GM12878 (cell line): Measurements from ENCODE around the gene TSTD2. TPM values are rescaled to one million over a fixed set of nuclear protein-coding genes. Genes with fewer than 3 reads are reported as not detected.

ENCODE experiments used
- ATAC-seq: fragments of 200-7000 bp; cut with Tn5 transposase; 3 replicates; pipeline ENCODE4 v1.9.1; 2020; ENCODE audit warnings: mild to moderate bottlenecking, moderate library complexity
- BruUV-seq: library from RNA; stranded (reverse); fragments of 400-500 nt; replicated peaks from 2 replicates; lab custom pipeline; 2021; lab: Mats Ljungman, UMichigan
- CTCF ChIA-PET: fragments of 300-600 bp; sonication (Branson Sonifier 250); formaldehyde crosslinking; extraction: SDS; loops from one replicate; lab custom pipeline; 2021; ENCODE audit warnings: inconsistent platforms; lab: Yijun Ruan, JAX
- POLR2A ChIA-PET: fragments of 350-600 bp; formaldehyde crosslinking; extraction: SDS; loops from one replicate; lab custom pipeline; 2021; ENCODE audit warnings: inconsistent platforms; lab: Charles Lee
- RAD21 ChIA-PET: fragments of 300-600 bp; sonication (Branson Sonifier 250); formaldehyde crosslinking; loops from one replicate; lab custom pipeline; 2023; ENCODE audit warnings: antibody characterized with exemption; ENCODE audit not compliant: unreplicated experiment; lab: Charles Lee
- SMC1A ChIA-PET: fragments of 300-600 bp; sonication (Branson Sonifier 250); formaldehyde crosslinking; loops from one replicate; lab custom pipeline; 2023; ENCODE audit not compliant: unreplicated experiment, uncharacterized antibody; lab: Charles Lee
- DNase-seq: peaks from one replicate; pipeline ENCODE4 v3.0.0-alpha.2; 2011; ENCODE audit warnings: low read depth, low spot score
- FAIRE-seq: peaks from 3 replicates; lab custom pipeline; 2011; peaks lifted over from hg19 to GRCh38; lab: Jason Lieb, UNC
- H2AFZ ChIP-seq: 2 replicates; pipeline ENCODE4 v1.6.0; 2011; ENCODE audit warnings: low read depth, low read length, control low read depth; ENCODE audit not compliant: control insufficient read depth
- H3K27ac ChIP-seq: 2 replicates; pipeline ENCODE4 v1.5.1; 2011; ENCODE audit warnings: control low read depth; ENCODE audit not compliant: control insufficient read depth, insufficient read depth
- H3K27me3 ChIP-seq, 2 experiments: replicated peaks in 1 of 2; 2 replicates each; pipeline versions ENCODE4 v1.6.0 to v1.6.1; 2011; ENCODE audit warnings: low read length in 1 of 2; ENCODE audit not compliant: control insufficient read depth in 2 of 2, insufficient read depth in 2 of 2
- H3K36me3 ChIP-seq, 2 experiments: 2 replicates each; pipeline ENCODE4 v1.5.1; 2011; ENCODE audit warnings: low read length in 1 of 2; ENCODE audit not compliant: control insufficient read depth in 2 of 2, insufficient read depth in 2 of 2
- H3K4me1 ChIP-seq: 2 replicates; pipeline ENCODE4 v1.6.1; 2011; ENCODE audit warnings: mild to moderate bottlenecking, low read length, moderate library complexity, mixed read lengths; ENCODE audit not compliant: control insufficient read depth, insufficient read depth
- H3K4me2 ChIP-seq: 2 replicates; pipeline ENCODE4 v1.6.0; 2011; ENCODE audit warnings: control low read depth; ENCODE audit not compliant: control insufficient read depth, insufficient read depth
- H3K4me3 ChIP-seq: fragments of 200-600 bp; sonication (generic); 2 replicates; pipeline ENCODE4 v1.5.1; 2016
- H3K79me2 ChIP-seq: 2 replicates; pipeline ENCODE4 v1.6.0; 2011; ENCODE audit warnings: low read length; ENCODE audit not compliant: control insufficient read depth, insufficient read depth
- H3K9ac ChIP-seq: 2 replicates; pipeline ENCODE4 v1.8.0; 2011; ENCODE audit warnings: low read length, control low read depth, mixed read lengths; ENCODE audit not compliant: control insufficient read depth, insufficient read depth
- H3K9me3 ChIP-seq: replicated peaks from 3 replicates; pipeline ENCODE4 v1.5.1; 2011; ENCODE audit warnings: mild to moderate bottlenecking, low read length; ENCODE audit not compliant: control insufficient read depth, insufficient read depth
- H4K20me1 ChIP-seq: 2 replicates; pipeline ENCODE4 v1.6.0; 2011; ENCODE audit not compliant: control insufficient read depth, insufficient read depth
- ATF2 ChIP-seq: IDR thresholded peaks from 2 replicates; pipeline ENCODE4 v1.6.1; 2012; ENCODE audit warnings: low read length, inconsistent platforms
- ATF3 ChIP-seq: IDR thresholded peaks from 2 replicates; pipeline ENCODE4 v1.6.1; 2011; ENCODE audit warnings: low read depth, mild to moderate bottlenecking, low read length, moderate library complexity, borderline replicate concordance; ENCODE audit errors: extremely low read depth
- CHD1 ChIP-seq: IDR thresholded peaks from 2 replicates; pipeline ENCODE4 v1.6.1; 2012; ENCODE audit warnings: low read depth, low read length, improper control_type of control experiment
- CREB1 ChIP-seq: IDR thresholded peaks from 2 replicates; pipeline ENCODE4 v1.6.1; 2012; ENCODE audit warnings: low read depth, mild to moderate bottlenecking, inconsistent platforms
- FOS ChIP-seq: IDR thresholded peaks from 3 replicates; pipeline ENCODE4 v1.6.1; 2011; ENCODE audit warnings: borderline replicate concordance; ENCODE audit not compliant: insufficient read length; ENCODE audit errors: extremely low read depth
- HCFC1 ChIP-seq: fragments of 150-350 bp; IDR thresholded peaks from 2 replicates; pipeline ENCODE4 v1.6.1; 2014; ENCODE audit warnings: low read length
- MTA3 ChIP-seq: IDR thresholded peaks from 2 replicates; pipeline ENCODE4 v1.6.1; 2012; ENCODE audit warnings: low read length, inconsistent platforms, borderline replicate concordance
- SPI1 ChIP-seq: IDR thresholded peaks from 2 replicates; pipeline ENCODE4 v1.6.1; 2011; ENCODE audit warnings: low read depth, mild to moderate bottlenecking, low read length, moderate library complexity, borderline replicate concordance; ENCODE audit not compliant: insufficient read depth
- YBX1 ChIP-seq: fragments of 450-650 bp; IDR thresholded peaks from 2 replicates; pipeline ENCODE4 v1.6.1; 2016; ENCODE audit warnings: antibody characterized with exemption
- ZBED1 ChIP-seq: IDR thresholded peaks from 2 replicates; pipeline ENCODE4 v1.6.1; 2016; ENCODE audit warnings: borderline replicate concordance
- ZSCAN29 ChIP-seq: fragments of 450-650 bp; IDR thresholded peaks from 2 replicates; pipeline ENCODE4 v1.6.1; 2017; ENCODE audit warnings: mild to moderate bottlenecking, moderate library complexity
- WGBS: methylation state at CpG from one replicate; pipeline ENCODE4 v1.1.6; 2016; ENCODE audit warnings: low lambda C conversion rate; ENCODE audit not compliant: insufficient replicate concordance, insufficient coverage; ENCODE audit errors: missing lambda C conversion rate; 5-methylcytosine and 5-hydroxymethylcytosine counted together
- in situ Hi-C: fragments of 300-500 bp; cut with MboI; formaldehyde crosslinking; loops from 9 replicates; pipeline ENCODE4 v1.14.3; 2018; ENCODE audit warnings: mixed read lengths
- intact Hi-C: fragments of 100-400 bp; cut with micrococcal nuclease; formaldehyde crosslinking; loops from one replicate; pipeline ENCODE4 v1.14.2; 2022; ENCODE audit not compliant: unreplicated experiment
- polyA plus RNA-seq, 11 experiments: library from polyadenylated mRNA; depleted of rRNA in 4 of 11; unstranded in 6 of 11; stranded (reverse) in 5 of 11; fragments of >200 nt; fragmentation: Nextera tagmentation in 4 of 11; fragmentation: Illumina TruSeq in 1 of 11; extraction: Ambion mirVana in 4 of 11; extraction: Trizol in 1 of 11; gene quantifications; 1 replicate in 1 of 11; 2 replicates in 10 of 11; pipeline versions ENCODE4 v1.2.1 to v1.2.3, GENCODE V29; 2011 to 2016; ENCODE audit warnings: inconsistent platforms in 2 of 11, missing spikeins in 2 of 11, low read depth in 1 of 11
- total RNA-seq, 4 experiments: library from RNA; depleted of rRNA in 3 of 4; stranded (reverse); fragments of >200 nt in 3 of 4; fragmentation: Illumina TruSeq in 1 of 4; extraction: Trizol in 1 of 4; gene quantifications; 2 replicates each; pipeline versions ENCODE4 v1.2.1 to v1.2.3, GENCODE V29; 2013 to 2021

TSTD2 gene
- total and polyA plus RNA-seq, 10 of the 15 experiments (the other 5 are each of a cell fraction or from before 2014, with no cell fraction given): 5.0 to 30.6 (median 14.1) TPM

GRCh38 chr9:97573482-97574073 lies 59.6 kb downstream of the TSTD2 start:
- RAD21 ChIA-PET: no interaction called here
- H3K27ac ChIP-seq: no peak overlapping the region
- no peak overlapping the region for H3K4me2 ChIP-seq
- BruUV-seq: no TSS peak
- intact Hi-C loops (no loop called here), in situ Hi-C loops (no loop called here)
- WGBS: 87% methylated on average over 5 of the region's 5 CpGs
- H3K36me3 ChIP-seq: peaks cover 5 to 10% of the 10 kb centered on the region in 2 experiments; a peak in 3 of 4 replicates
- no peaks in the 10 kb centered on the region; the same call in 2 of the 3 replicates for H3K9me3 ChIP-seq
- DNase-seq (no peak), FAIRE-seq (no peak), ATAC-seq (no peak)
- H3K4me1 ChIP-seq: no peaks in the 10 kb centered on the region
- H3K27me3 ChIP-seq: no peaks in the 10 kb centered on the region
- H3K9ac ChIP-seq: no peak overlapping the region
- CTCF ChIA-PET: interaction anchor here (1.3 kb wide), 1 partner anchor 104 kb away, joined by 4 read pairs; no protein-coding TSS in a partner anchor
- TF ChIP-seq FOS: no peak
- TF ChIP-seq YBX1: no peak
- TF ChIP-seq CREB1: no peak
- TF ChIP-seq SPI1: no peak
- TF ChIP-seq MTA3: no peak
- no peak for TF ChIP-seq HCFC1
- TF ChIP-seq ATF3: no peak
- TF ChIP-seq ZBED1: no peak
- no peak for TF ChIP-seq ATF2
- no peak for TF ChIP-seq CHD1
- TF ChIP-seq ZSCAN29: no peak
- POLR2A ChIA-PET: interaction anchor here (0.6 kb wide), 1 partner anchor 22 kb away, joined by 3 read pairs; no protein-coding TSS in a partner anchor
- H4K20me1 ChIP-seq: no peaks in the 10 kb centered on the region
- no peak overlapping the region for H3K4me3 ChIP-seq
- no peak overlapping the region for H2AFZ ChIP-seq
- no peaks in the 10 kb centered on the region for H3K79me2 ChIP-seq
- SMC1A ChIA-PET: no interaction called here
